H1 (cell line): ENCODE measurements around the gene DHTKD1. TPM values are rescaled to one million over a fixed set of nuclear protein-coding genes. Genes with fewer than 3 reads are reported as not detected.

Source experiments
- CTCF ChIA-PET: fragments of 300-600 bp; sonication (Branson Sonifier 250); formaldehyde crosslinking; loops from one replicate; lab custom pipeline; 2021; ENCODE audit not compliant: partially characterized antibody; lab: Charles Lee
- POLR2A ChIA-PET: fragments of 300-600 bp; sonication (Branson Sonifier 250); formaldehyde crosslinking; loops from one replicate; lab custom pipeline; 2021; ENCODE audit warnings: inconsistent platforms; ENCODE audit not compliant: partially characterized antibody; lab: Charles Lee
- DNase-seq, 2 experiments: peaks; one replicate each; pipeline versions ENCODE4 v3.0.0 to v3.0.0-alpha.2; 2010 to 2022; ENCODE audit warnings: low spot score in 2 of 2, low read depth in 1 of 2, mixed read lengths in 1 of 2
- FAIRE-seq: peaks from 2 replicates; lab custom pipeline; 2011; peaks lifted over from hg19 to GRCh38; lab: Jason Lieb, UNC
- H2AFZ ChIP-seq: 2 replicates; pipeline ENCODE4 v1.8.1; 2012; ENCODE audit warnings: low read length, inconsistent platforms
- H2AK5ac ChIP-seq: 2 replicates; pipeline ENCODE4 v1.6.1; 2013; ENCODE audit warnings: low read depth, low read length
- H2BK120ac ChIP-seq: replicated peaks from 2 replicates; pipeline ENCODE3; 2013; ENCODE audit warnings: low read depth, low read length, inconsistent platforms
- H2BK12ac ChIP-seq: 2 replicates; pipeline ENCODE4 v1.6.1; 2013; ENCODE audit warnings: low read depth, low read length
- H2BK15ac ChIP-seq: 2 replicates; pipeline ENCODE4 v1.6.1; 2013; ENCODE audit warnings: low read length
- H2BK20ac ChIP-seq: 2 replicates; pipeline ENCODE4 v1.6.1; 2013; ENCODE audit warnings: low read length
- H2BK5ac ChIP-seq: 2 replicates; pipeline ENCODE4 v1.6.1; 2013; ENCODE audit warnings: low read depth, low read length
- H3K14ac ChIP-seq: 2 replicates; pipeline ENCODE4 v1.6.1; 2013; ENCODE audit warnings: inconsistent platforms; ENCODE audit not compliant: insufficient read length
- H3K18ac ChIP-seq: 2 replicates; pipeline ENCODE4 v1.6.1; 2013; ENCODE audit warnings: low read length; ENCODE audit errors: extremely low read depth
- H3K23ac ChIP-seq: 2 replicates; pipeline ENCODE4 v1.6.1; 2013; ENCODE audit warnings: inconsistent platforms; ENCODE audit not compliant: insufficient read length
- H3K23me2 ChIP-seq: 2 replicates; pipeline ENCODE4 v1.6.1; 2013; ENCODE audit warnings: low read depth, low read length
- H3K27ac ChIP-seq: 2 replicates; pipeline ENCODE4 v1.6.1; 2011; ENCODE audit warnings: low read depth, low read length, inconsistent platforms
- H3K27me3 ChIP-seq, 4 experiments: replicated peaks in 1 of 4; 1 replicate in 1 of 4; 2 replicates in 3 of 4; pipeline versions ENCODE4 v1.6.1 to v1.8.1; 2011 to 2013; ENCODE audit warnings: low read length in 3 of 4, mild to moderate bottlenecking in 3 of 4, inconsistent platforms in 2 of 4, mixed read lengths in 2 of 4, moderate library complexity in 1 of 4; ENCODE audit not compliant: control insufficient read depth in 3 of 4, insufficient read depth in 3 of 4; ENCODE audit errors: extremely low read depth in 1 of 4
- H3K36me3 ChIP-seq, 4 experiments: 2 replicates each; pipeline versions ENCODE4 v1.6.1 to v1.8.1; 2011 to 2013; ENCODE audit warnings: mild to moderate bottlenecking in 4 of 4, low read length in 3 of 4, moderate library complexity in 2 of 4, control low read depth in 1 of 4, inconsistent platforms in 1 of 4; ENCODE audit not compliant: insufficient read depth in 4 of 4, control insufficient read depth in 2 of 4
- H3K4ac ChIP-seq: replicated peaks from 2 replicates; pipeline ENCODE3; 2013; ENCODE audit warnings: low read length, low read depth, mixed read lengths, inconsistent platforms; ENCODE audit not compliant: insufficient read length
- H3K4me1 ChIP-seq, 4 experiments: replicated peaks in 1 of 4; 1 replicate in 1 of 4; 2 replicates in 3 of 4; pipeline versions ENCODE4 v1.6.1 to v1.8.1; 2011 to 2013; ENCODE audit warnings: low read length in 3 of 4, inconsistent platforms in 2 of 4, mixed read lengths in 1 of 4; ENCODE audit not compliant: insufficient read depth in 4 of 4, control insufficient read depth in 3 of 4
- H3K4me2 ChIP-seq, 2 experiments: 2 replicates each; pipeline versions ENCODE4 v1.6.1 to v1.8.1; 2011 to 2013; ENCODE audit warnings: low read depth in 2 of 2, low read length in 2 of 2, control low read depth in 1 of 2, inconsistent platforms in 1 of 2, mild to moderate bottlenecking in 1 of 2; ENCODE audit not compliant: insufficient read depth in 1 of 2
- H3K4me3 ChIP-seq, 4 experiments: fragments of 200-600, 300-600 bp in 1 of 4; sonication (generic), shearing (Covaris generic), sonication (Bioruptor Twin) in 1 of 4; 2 replicates each; pipeline versions ENCODE4 v1.5.1 to v1.8.1; 2011 to 2016; ENCODE audit warnings: low read length in 4 of 4, low read depth in 3 of 4, control low read depth in 2 of 4, inconsistent platforms in 2 of 4, mild to moderate bottlenecking in 2 of 4, mixed read lengths in 1 of 4, moderate library complexity in 1 of 4; ENCODE audit not compliant: insufficient read depth in 2 of 4; ENCODE audit errors: extremely low read depth in 1 of 4
- H3K56ac ChIP-seq: replicated peaks from 2 replicates; pipeline ENCODE3; 2013; ENCODE audit warnings: low read depth, mild to moderate bottlenecking, mixed read lengths, low read length, inconsistent platforms; ENCODE audit not compliant: insufficient read length
- H3K79me1 ChIP-seq: 2 replicates; pipeline ENCODE4 v1.6.1; 2013; ENCODE audit warnings: low read depth, low read length, control low read depth
- H3K79me2 ChIP-seq, 2 experiments: 2 replicates each; pipeline versions ENCODE4 v1.6.1 to v1.8.1; 2012 to 2013; ENCODE audit warnings: low read length in 2 of 2, mild to moderate bottlenecking in 2 of 2, inconsistent platforms in 1 of 2; ENCODE audit not compliant: insufficient read depth in 2 of 2, control insufficient read depth in 1 of 2
- H3K9ac ChIP-seq, 4 experiments: replicated peaks in 1 of 4; 1 replicate in 1 of 4; 2 replicates in 3 of 4; pipeline versions ENCODE4 v1.6.1 to v1.8.1; 2011 to 2013; ENCODE audit warnings: low read depth in 3 of 4, low read length in 3 of 4, control low read depth in 2 of 4, mild to moderate bottlenecking in 2 of 4, moderate library complexity in 2 of 4, inconsistent platforms in 1 of 4; ENCODE audit errors: extremely low read depth in 1 of 4
- H3K9me3 ChIP-seq, 2 experiments: 2 replicates each; pipeline versions ENCODE4 v1.6.1 to v1.8.1; 2012 to 2013; ENCODE audit warnings: mild to moderate bottlenecking in 2 of 2, moderate library complexity in 2 of 2, control low read depth in 1 of 2, inconsistent platforms in 1 of 2, low read depth in 1 of 2, low read length in 1 of 2, mixed read lengths in 1 of 2; ENCODE audit not compliant: insufficient read depth in 2 of 2
- H4K20me1 ChIP-seq, 2 experiments: replicated peaks in 1 of 2; 2 replicates each; pipeline versions ENCODE3 to v1.8.1; 2011 to 2013; ENCODE audit warnings: inconsistent platforms in 2 of 2, low read length in 2 of 2, mild to moderate bottlenecking in 1 of 2; ENCODE audit not compliant: insufficient read depth in 2 of 2, control insufficient read depth in 1 of 2
- H4K5ac ChIP-seq: 2 replicates; pipeline ENCODE4 v1.6.1; 2013; ENCODE audit warnings: low read length, low read depth, mixed read lengths, inconsistent platforms; ENCODE audit not compliant: insufficient read length
- H4K8ac ChIP-seq: 2 replicates; pipeline ENCODE4 v1.8.0; 2013; ENCODE audit warnings: mild to moderate bottlenecking, moderate library complexity, low read length, inconsistent platforms; ENCODE audit not compliant: insufficient read depth; ENCODE audit errors: extremely low read depth
- H4K91ac ChIP-seq: replicated peaks from 2 replicates; pipeline ENCODE3; 2013; ENCODE audit warnings: low read length, mixed read lengths, inconsistent platforms; ENCODE audit not compliant: insufficient read length
- CBX8 ChIP-seq: fragments of 300-800, 300-1000 bp; sonication (generic); IDR thresholded peaks from 2 replicates; pipeline ENCODE4 v1.7.1; 2016; ENCODE audit warnings: low read depth, low read length, borderline replicate concordance
- E2F6 ChIP-seq: IDR thresholded peaks from 2 replicates; pipeline ENCODE4 v1.6.1; 2012; ENCODE audit warnings: inconsistent platforms
- KDM4A ChIP-seq: IDR thresholded peaks from one replicate; pipeline ENCODE4 v1.7.1; 2012; ENCODE audit warnings: low read depth, mild to moderate bottlenecking, moderate library complexity, low read length, inconsistent platforms; ENCODE audit not compliant: severe bottlenecking
- SP1 ChIP-seq: IDR thresholded peaks from 2 replicates; pipeline ENCODE4 v1.6.1; 2011; ENCODE audit warnings: low read depth, low read length
- USF2 ChIP-seq: IDR thresholded peaks from 2 replicates; pipeline ENCODE4 v1.6.1; 2011; ENCODE audit warnings: low read length, improper control_type of control experiment
- ZNF274 ChIP-seq: IDR thresholded peaks from 2 replicates; pipeline ENCODE4 v1.7.0; 2012; ENCODE audit warnings: low read length, borderline replicate concordance; ENCODE audit errors: extremely low read depth
- WGBS, 2 experiments: shearing (Covaris generic) in 1 of 2; methylation state at CpG; one replicate each; pipeline versions ENCODE4 v1.1.6 to v1.1.7; 2013 to 2015; ENCODE audit warnings: low lambda C conversion rate in 2 of 2, mixed read lengths in 2 of 2, inconsistent platforms in 1 of 2, low coverage in 1 of 2, missing lambda C conversion rate in 1 of 2; ENCODE audit not compliant: insufficient replicate concordance in 2 of 2, insufficient coverage in 1 of 2, insufficient read length in 1 of 2; ENCODE audit errors: extremely low coverage in 1 of 2, missing lambda C conversion rate in 1 of 2; 5-methylcytosine and 5-hydroxymethylcytosine counted together
- polyA plus RNA-seq, 7 experiments: library from polyadenylated mRNA; depleted of rRNA in 3 of 7; stranded (reverse) in 5 of 7; unstranded in 2 of 7; fragments of >200 nt in 5 of 7; fragments of 200-250 nt in 2 of 7; gene quantifications; 1 replicate in 5 of 7; 2 replicates in 1 of 7; 4 replicates in 1 of 7; pipeline versions ENCODE4 v1.2.1 to v1.2.3, GENCODE V29; 2011 to 2013; ENCODE audit warnings: missing spikeins in 2 of 7, mixed read lengths in 2 of 7
- total RNA-seq: library from RNA; stranded (reverse); fragmentation: NEBNext Ultra II Directional; extraction: Animal tissue kit (Norgen Biotek cat#: 25700); gene quantifications from 2 replicates; pipeline ENCODE4 v1.2.1, GENCODE V29; 2021

The DHTKD1 gene
- total and polyA plus RNA-seq, 2 of the 8 experiments (the other 6 are each of a cell fraction or from before 2014, with no cell fraction given): 49.8 to 74.9 TPM

GRCh38 chr10:12088919-12089318 lies 20.2 kb downstream of the DHTKD1 start:
- Histone ChIP-seq H2BK12ac (no peak overlapping the region), H3K79me2 (no peaks in the 10 kb centered on the region), H3K4me1 (no peaks in the 10 kb centered on the region), H3K23me2 (no peaks in the 10 kb centered on the region), H3K14ac (no peak overlapping the region), H4K91ac (no peak overlapping the region), H3K4ac (no peak overlapping the region), H3K4me2 (no peak overlapping the region), H3K27ac (no peak overlapping the region), H3K79me1 (no peaks in the 10 kb centered on the region; the same call in 1 of the 2 replicates), H2AFZ (no peak overlapping the region), H3K36me3 (peaks cover 21 to 84% (median 52%) of the 10 kb centered on the region in 4 experiments), H3K18ac (no peak overlapping the region), H2AK5ac (no peak overlapping the region), H4K8ac (0 out of 2 replicates have a peak overlapping the region, but pooled peaks have one; percentile 4), H3K4me3 (no peak overlapping the region), H3K9me3 (no peaks in the 10 kb centered on the region), H4K5ac (no peak overlapping the region), H4K20me1 (no peaks in the 10 kb centered on the region), H2BK5ac (no peak overlapping the region), H3K56ac (no peak overlapping the region), H3K27me3 (no peaks in the 10 kb centered on the region), H3K23ac (no peak overlapping the region), H2BK20ac (no peak overlapping the region), H2BK15ac (no peak overlapping the region), H2BK120ac (no peak overlapping the region), H3K9ac (no peak overlapping the region)
- no peak for FAIRE-seq
- CTCF ChIA-PET: interaction anchor here (0.7 kb wide), 1 partner anchor 885 kb away, joined by 3 read pairs; no protein-coding TSS in a partner anchor
- DNase-seq: no peak
- TF ChIP-seq ZNF274 (no peak), KDM4A (no peak), E2F6 (no peak), SP1 (no peak), CBX8 (no peak), USF2 (no peak)
- POLR2A ChIA-PET: no interaction called here
- WGBS, 2 experiments: 96% methylated on average over 14 of the region's 14 CpGs; no CpG with 5 or more reads in 1 of the 2 experiments
